Keratinocyte (primary cell): ENCODE data around the gene ARHGAP10. TPM values are rescaled to one million over a fixed set of nuclear protein-coding genes. Genes with fewer than 3 reads are reported as not detected.

ENCODE experiments used
- DNase-seq: peaks from one replicate; pipeline ENCODE4 v3.0.0-alpha.2; 2011; ENCODE audit warnings: low read depth, missing footprints, low spot score
- FAIRE-seq: peaks from 2 replicates; lab custom pipeline; 2011; peaks lifted over from hg19 to GRCh38; lab: Jason Lieb, UNC
- H2AFZ ChIP-seq: 2 replicates; pipeline ENCODE4 v1.6.0; 2012; ENCODE audit warnings: low read length, control low read depth, inconsistent platforms; ENCODE audit not compliant: control insufficient read depth
- H3K27ac ChIP-seq: 2 replicates; pipeline ENCODE4 v1.5.1; 2011; ENCODE audit warnings: low read length; ENCODE audit not compliant: control insufficient read depth, insufficient read depth
- H3K27me3 ChIP-seq: 3 replicates; pipeline ENCODE4 v1.6.0; 2011; ENCODE audit warnings: low read length; ENCODE audit not compliant: control insufficient read depth, insufficient read depth; ENCODE audit errors: extremely low read depth
- H3K36me3 ChIP-seq, 2 experiments: 2 replicates in 1 of 2; 3 replicates in 1 of 2; pipeline ENCODE4 v1.5.1; 2011; ENCODE audit warnings: low read length in 2 of 2, mild to moderate bottlenecking in 1 of 2; ENCODE audit not compliant: control insufficient read depth in 2 of 2, insufficient read depth in 2 of 2; ENCODE audit errors: extremely low read depth in 1 of 2
- H3K4me1 ChIP-seq: 3 replicates; pipeline ENCODE4 v1.5.1; 2011; ENCODE audit warnings: low read length; ENCODE audit not compliant: control insufficient read depth, insufficient read depth; ENCODE audit errors: extremely low read depth
- H3K4me2 ChIP-seq: 3 replicates; pipeline ENCODE4 v1.6.0; 2011; ENCODE audit warnings: low read depth, low read length; ENCODE audit not compliant: control insufficient read depth, insufficient read depth; ENCODE audit errors: extremely low read depth
- H3K4me3 ChIP-seq, 3 experiments: fragments of 200-600 bp in 1 of 3; sonication (generic) in 1 of 3; 2 replicates in 2 of 3; 3 replicates in 1 of 3; pipeline ENCODE4 v1.5.1; 2011 to 2016; ENCODE audit warnings: low read length in 3 of 3, mild to moderate bottlenecking in 3 of 3, control low read depth in 2 of 3, inconsistent platforms in 1 of 3, low read depth in 1 of 3, mixed read lengths in 1 of 3, mixed run types in 1 of 3, moderate library complexity in 1 of 3; ENCODE audit not compliant: control insufficient read depth in 2 of 3, insufficient read depth in 2 of 3; ENCODE audit errors: extremely low read depth in 1 of 3
- H3K79me2 ChIP-seq: 2 replicates; pipeline ENCODE4 v1.6.0; 2012; ENCODE audit warnings: low read length; ENCODE audit not compliant: control insufficient read depth, insufficient read depth
- H3K9ac ChIP-seq: 3 replicates; pipeline ENCODE4 v1.6.0; 2011; ENCODE audit warnings: low read length; ENCODE audit not compliant: control insufficient read depth, insufficient read depth; ENCODE audit errors: extremely low read depth
- H3K9me1 ChIP-seq: 3 replicates; pipeline ENCODE4 v1.6.0; 2011; ENCODE audit warnings: low read length; ENCODE audit not compliant: control insufficient read depth, insufficient read depth; ENCODE audit errors: extremely low read depth
- H3K9me3 ChIP-seq: 2 replicates; pipeline ENCODE4 v1.5.1; 2012; ENCODE audit warnings: low read depth, low read length; ENCODE audit not compliant: control insufficient read depth
- H4K20me1 ChIP-seq: 3 replicates; pipeline ENCODE4 v1.6.0; 2011; ENCODE audit warnings: low read length; ENCODE audit not compliant: control insufficient read depth, insufficient read depth; ENCODE audit errors: extremely low read depth
- CTCF ChIP-seq, 3 experiments: IDR thresholded peaks in 1 of 3; conservative IDR thresholded peaks in 1 of 3; optimal IDR thresholded peaks in 1 of 3; 2 replicates in 2 of 3; 3 replicates in 1 of 3; pipeline versions ENCODE3 to v1.5.1; 2011; ENCODE audit warnings: low read length in 3 of 3, mild to moderate bottlenecking in 3 of 3, moderate library complexity in 2 of 3, control low read depth in 1 of 3, inconsistent platforms in 1 of 3; ENCODE audit not compliant: insufficient read depth in 2 of 3; ENCODE audit errors: extremely low read depth in 1 of 3
- EZH2 ChIP-seq: IDR thresholded peaks from one replicate; pipeline ENCODE4 v1.6.1; 2012; ENCODE audit warnings: inconsistent platforms, mild to moderate bottlenecking, low read length, moderate library complexity
- dilution Hi-C: fragments of 300-500 bp; cut with MboI; formaldehyde crosslinking; loops from one replicate; pipeline ENCODE4 v1.7.0; 2020; ENCODE audit warnings: low sequenced_read_pairs; ENCODE audit not compliant: extremely low pct_ligation_motif_present
- polyA plus RNA-seq, 5 experiments: library from polyadenylated mRNA; depleted of rRNA in 3 of 5; stranded (reverse) in 3 of 5; stranded (forward) in 1 of 5; unstranded in 1 of 5; fragments of >200 nt; gene quantifications; 1 replicate in 1 of 5; 2 replicates in 3 of 5; 3 replicates in 1 of 5; pipeline versions ENCODE4 v1.2.1 to v1.2.3, GENCODE V29; 2011 to 2012; ENCODE audit warnings: missing spikeins in 2 of 5, low read depth in 1 of 5, low replicate concordance in 1 of 5

ARHGAP10 gene
- polyA plus RNA-seq, 1 donor (not counting 4 experiments of a cell fraction or from before 2014, with no cell fraction given) = 18.7 TPM

- no peak overlapping the region for H3K4me3 ChIP-seq
- no peaks in the 10 kb centered on the region for H3K27me3 ChIP-seq
- H3K4me2 ChIP-seq = no peak overlapping the region
- no peak overlapping the region for H3K9ac ChIP-seq
- TF ChIP-seq EZH2 = no peak
- TF ChIP-seq CTCF (optimal IDR thresholded peaks at IDR 0.05 in 1 of 3, IDR thresholded peaks at IDR 0.05 in 1 of 3, conservative IDR thresholded peaks at IDR 0.05 in 1 of 3; ENCODE audit: extremely low read depth in 1 of 3, insufficient read depth in 2 of 3, low read length in 3 of 3) = no peak
- H3K27ac ChIP-seq = no peak overlapping the region
- dilution Hi-C loops = no loop called here
- DNase-seq (no peak), FAIRE-seq (no peak)
- H3K4me1 ChIP-seq = peaks cover 25% of the 10 kb centered on the region
- H3K79me2 ChIP-seq = peaks cover 74% of the 10 kb centered on the region
- no peaks in the 10 kb centered on the region for H3K9me3 ChIP-seq
- H2AFZ ChIP-seq = no peak overlapping the region
- H3K9me1 ChIP-seq = no peaks in the 10 kb centered on the region
- peaks cover 2 to 3% of the 10 kb centered on the region in 2 experiments for H3K36me3 ChIP-seq
- no peaks in the 10 kb centered on the region for H4K20me1 ChIP-seq
These were observed 22.2 kb downstream of the ARHGAP10 start for GRCh38 chr4:147754037-147754445.

- Histone ChIP-seq H2AFZ (no peak overlapping the region), H3K27me3 (no peaks in the 10 kb centered on the region), H3K4me2 (peak overlapping the region; percentile 8), H3K9me1 (no peaks in the 10 kb centered on the region), H3K36me3 (peaks cover 2 to 3% of the 10 kb centered on the region in 2 experiments), H3K27ac (peak overlapping the region; percentile 30), H3K4me3 (no peak overlapping the region), H3K9me3 (no peaks in the 10 kb centered on the region), H4K20me1 (no peaks in the 10 kb centered on the region), H3K79me2 (peaks cover 78% of the 10 kb centered on the region), H3K4me1 (peaks cover 25% of the 10 kb centered on the region), H3K9ac (peak overlapping the region; percentile 11)
- DNase-seq = no peak
- no peak for TF ChIP-seq CTCF (optimal IDR thresholded peaks at IDR 0.05 in 1 of 3, IDR thresholded peaks at IDR 0.05 in 1 of 3, conservative IDR thresholded peaks at IDR 0.05 in 1 of 3; ENCODE audit: extremely low read depth in 1 of 3, insufficient read depth in 2 of 3, low read length in 3 of 3)
- no peak for TF ChIP-seq EZH2
- dilution Hi-C loops = no loop called here
- FAIRE-seq = no peak
These were observed 23.8 kb downstream of the ARHGAP10 start for GRCh38 chr4:147755561-147756295.
